Measurements from ENCODE around the gene GSK3A. TPM values are rescaled to one million over a fixed set of nuclear protein-coding genes. Genes with fewer than 3 reads are reported as not detected.
A peak's percentile ranks its signal among the peaks of the same experiment; 100 is the strongest.

Gene GSK3A
- total and polyA plus RNA-seq, 9 of the 15 experiments (the other 6 are each of a cell fraction or from before 2014, with no cell fraction given), result 0.62 to 90.7 (median 33.3) TPM

- TF ChIP-seq ZFP30 (CRISPR knock-in tag; IDR thresholded peaks at IDR 0.05; ENCODE audit: borderline replicate concordance), result no peak
- TF ChIP-seq FOS (IDR thresholded peaks at IDR 0.05; ENCODE audit: extremely low read depth, insufficient read length), result no peak
- TF ChIP-seq MTA2 (IDR thresholded peaks at IDR 0.05; ENCODE audit: low read depth), result no peak
- no peak for TF ChIP-seq HNRNPLL (IDR thresholded peaks at IDR 0.05; ENCODE audit: low read depth, low read length, poor library complexity, severe bottlenecking)
- no peak for TF ChIP-seq SRSF1 (IDR thresholded peaks at IDR 0.05; ENCODE audit: low read depth, low read length)
- no peak for TF ChIP-seq ZNF318 (IDR thresholded peaks at IDR 0.05; ENCODE audit: borderline replicate concordance in 1 of 2, low read depth in 1 of 2)
- TF ChIP-seq MBD2 (IDR thresholded peaks at IDR 0.05; ENCODE audit: borderline replicate concordance, low read depth), result peak; percentile 17; the same call in 1 of the 2 replicates
- no peak for TF ChIP-seq SAP30 (IDR thresholded peaks at IDR 0.05; ENCODE audit: borderline replicate concordance, insufficient read depth, low read depth, low read length, poor library complexity, severe bottlenecking)
- no peak for TF ChIP-seq ZNF830 (CRISPR knock-in tag; IDR thresholded peaks at IDR 0.05)
- no peak for TF ChIP-seq ESRRB (CRISPR knock-in tag; IDR thresholded peaks at IDR 0.05; ENCODE audit: borderline replicate concordance)
- TF ChIP-seq RFX1 (IDR thresholded peaks at IDR 0.05), result no peak
- 0 out of 3 replicates have a peak, but pooled peaks of 1 of the 2 experiments have one; percentile 14 for TF ChIP-seq CBX3 (IDR thresholded peaks at IDR 0.05; ENCODE audit: borderline replicate concordance in 1 of 2, low read length in 2 of 2)
- TF ChIP-seq HMGN3 (IDR thresholded peaks at IDR 0.05; ENCODE audit: borderline replicate concordance, extremely low read depth, insufficient read length, low read depth, low read length), result no peak
- TF ChIP-seq NR2C1 (IDR thresholded peaks at IDR 0.05), result peak; percentile 73
- TF ChIP-seq NR2C1 (tag; IDR thresholded peaks at IDR 0.05), result peak; percentile 79
- no peak for TF ChIP-seq HMG20B (CRISPR knock-in tag; IDR thresholded peaks at IDR 0.05)
- no peak for TF ChIP-seq BCL6 (CRISPR knock-in tag; IDR thresholded peaks at IDR 0.05)
- TF ChIP-seq SRF (CRISPR knock-in tag; IDR thresholded peaks at IDR 0.05), result peak in 1 of 2 experiments; percentile 48; a peak in 1 of 4 replicates
- no peak for TF ChIP-seq SIRT6 (IDR thresholded peaks at IDR 0.05; ENCODE audit: low read depth, low read length)
- TF ChIP-seq ZNF124 (CRISPR knock-in tag; IDR thresholded peaks at IDR 0.05), result no peak
- no peak for TF ChIP-seq HNRNPUL1 (IDR thresholded peaks at IDR 0.05; ENCODE audit: low read length)
- TF ChIP-seq U2AF1 (optimal IDR thresholded peaks at IDR 0.05; ENCODE audit: low read depth, low read length), result no peak
- TF ChIP-seq ARNT (IDR thresholded peaks at IDR 0.05), result no peak
These were observed 12.5 kb downstream of the GSK3A start (continued) for GRCh38 chr19:42229855-42230351.
